Measurements from ENCODE around the gene ZNF638.

ZNF638 gene

DNA sequence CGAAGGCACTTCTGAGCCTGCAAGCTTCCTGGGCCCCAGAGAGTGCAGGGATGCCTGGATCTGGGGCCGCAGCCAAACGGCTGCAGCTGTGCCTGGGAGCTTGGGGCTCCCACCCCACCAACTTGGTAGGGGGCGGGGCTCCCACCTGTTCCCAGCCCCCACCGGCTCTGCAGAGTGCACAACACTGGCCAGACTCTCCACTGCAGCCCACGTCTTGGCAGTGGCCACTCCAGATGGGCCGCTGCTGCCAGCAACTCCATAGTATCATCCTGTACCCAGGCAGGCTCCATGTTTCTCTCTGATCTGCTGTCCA lies 131.7 kb downstream of the ZNF638 start:
- Histone ChIP-seq H4K20me1 (ENCODE audit: insufficient read depth, low read length) (no peaks in the 10 kb centered on the region), H3F3A (ENCODE audit: insufficient read depth, low read length) (no peaks in the 10 kb centered on the region), H3K79me2 (ENCODE audit: insufficient read depth, low read length) (no peaks in the 10 kb centered on the region), H3K4me1 (ENCODE audit: insufficient read depth, low read length, severe bottlenecking) (no peaks in the 10 kb centered on the region), H3K4me2 (ENCODE audit: low read length) (no peak overlapping the region), H3K27me3 (ENCODE audit: insufficient read depth, low read length) (no peaks in the 10 kb centered on the region), H3K4me3 (ENCODE audit: low read depth, low read length, poor library complexity, severe bottlenecking) (no peak overlapping the region), H3K27ac (ENCODE audit: low read depth, low read length, poor library complexity, severe bottlenecking) (no peak overlapping the region), H3K9ac (ENCODE audit: low read length) (no peak overlapping the region), H3K36me3 (ENCODE audit: insufficient read depth, low read length) (no peaks in the 10 kb centered on the region), H3K9me2 (ENCODE audit: low read depth, low read length) (no peaks in the 10 kb centered on the region), H3K9me3 (ENCODE audit: low read length) (no peaks in the 10 kb centered on the region), H2AFZ (ENCODE audit: low read length) (no peak overlapping the region)
- TF ChIP-seq, protein P1, sequence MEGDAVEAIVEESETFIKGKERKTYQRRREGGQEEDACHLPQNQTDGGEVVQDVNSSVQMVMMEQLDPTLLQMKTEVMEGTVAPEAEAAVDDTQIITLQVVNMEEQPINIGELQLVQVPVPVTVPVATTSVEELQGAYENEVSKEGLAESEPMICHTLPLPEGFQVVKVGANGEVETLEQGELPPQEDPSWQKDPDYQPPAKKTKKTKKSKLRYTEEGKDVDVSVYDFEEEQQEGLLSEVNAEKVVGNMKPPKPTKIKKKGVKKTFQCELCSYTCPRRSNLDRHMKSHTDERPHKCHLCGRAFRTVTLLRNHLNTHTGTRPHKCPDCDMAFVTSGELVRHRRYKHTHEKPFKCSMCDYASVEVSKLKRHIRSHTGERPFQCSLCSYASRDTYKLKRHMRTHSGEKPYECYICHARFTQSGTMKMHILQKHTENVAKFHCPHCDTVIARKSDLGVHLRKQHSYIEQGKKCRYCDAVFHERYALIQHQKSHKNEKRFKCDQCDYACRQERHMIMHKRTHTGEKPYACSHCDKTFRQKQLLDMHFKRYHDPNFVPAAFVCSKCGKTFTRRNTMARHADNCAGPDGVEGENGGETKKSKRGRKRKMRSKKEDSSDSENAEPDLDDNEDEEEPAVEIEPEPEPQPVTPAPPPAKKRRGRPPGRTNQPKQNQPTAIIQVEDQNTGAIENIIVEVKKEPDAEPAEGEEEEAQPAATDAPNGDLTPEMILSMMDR (IDR thresholded peaks at IDR 0.05; ENCODE audit: low read length): no peak
- no peak for TF ChIP-seq EZH2 (IDR thresholded peaks at IDR 0.05; ENCODE audit: borderline replicate concordance, low read length)

DNA sequence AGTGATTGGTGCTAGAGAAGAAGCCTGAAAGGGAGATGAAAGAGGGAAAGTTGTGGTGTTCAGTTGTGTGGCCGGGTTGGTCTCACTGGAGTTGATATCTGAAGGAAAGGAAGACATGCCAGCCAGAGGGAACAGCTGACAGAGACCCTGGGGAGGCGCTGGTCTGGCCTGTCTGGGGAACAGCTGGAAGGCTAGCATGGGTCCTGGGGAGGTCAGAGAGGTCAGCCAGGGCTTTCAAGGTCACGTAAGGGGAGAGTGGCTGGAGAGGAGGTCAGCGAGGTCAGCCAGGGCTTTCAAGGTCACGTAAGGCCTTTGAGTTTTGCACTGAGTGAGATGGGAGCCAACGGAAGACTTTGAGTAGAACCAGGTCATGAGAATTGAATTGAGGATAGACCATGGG lies 132.8 kb downstream of the ZNF638 start:
- no peak for TF ChIP-seq EZH2 (IDR thresholded peaks at IDR 0.05; ENCODE audit: borderline replicate concordance, low read length)
- TF ChIP-seq, protein P1 (IDR thresholded peaks at IDR 0.05; ENCODE audit: low read length): no peak
- Histone ChIP-seq H3K9me3 (ENCODE audit: low read length) (no peaks in the 10 kb centered on the region), H3K4me1 (ENCODE audit: insufficient read depth, low read length, severe bottlenecking) (no peaks in the 10 kb centered on the region), H3K27me3 (ENCODE audit: insufficient read depth, low read length) (no peaks in the 10 kb centered on the region), H3K4me2 (ENCODE audit: low read length) (no peak overlapping the region), H3K9ac (ENCODE audit: low read length) (no peak overlapping the region), H3K36me3 (ENCODE audit: insufficient read depth, low read length) (no peaks in the 10 kb centered on the region), H3K79me2 (ENCODE audit: insufficient read depth, low read length) (no peaks in the 10 kb centered on the region), H3K4me3 (ENCODE audit: low read depth, low read length, poor library complexity, severe bottlenecking) (no peak overlapping the region), H3K27ac (ENCODE audit: low read depth, low read length, poor library complexity, severe bottlenecking) (no peak overlapping the region), H4K20me1 (ENCODE audit: insufficient read depth, low read length) (no peaks in the 10 kb centered on the region), H3F3A (ENCODE audit: insufficient read depth, low read length) (no peaks in the 10 kb centered on the region), H2AFZ (ENCODE audit: low read length) (no peak overlapping the region), H3K9me2 (ENCODE audit: low read depth, low read length) (no peaks in the 10 kb centered on the region)

DNA sequence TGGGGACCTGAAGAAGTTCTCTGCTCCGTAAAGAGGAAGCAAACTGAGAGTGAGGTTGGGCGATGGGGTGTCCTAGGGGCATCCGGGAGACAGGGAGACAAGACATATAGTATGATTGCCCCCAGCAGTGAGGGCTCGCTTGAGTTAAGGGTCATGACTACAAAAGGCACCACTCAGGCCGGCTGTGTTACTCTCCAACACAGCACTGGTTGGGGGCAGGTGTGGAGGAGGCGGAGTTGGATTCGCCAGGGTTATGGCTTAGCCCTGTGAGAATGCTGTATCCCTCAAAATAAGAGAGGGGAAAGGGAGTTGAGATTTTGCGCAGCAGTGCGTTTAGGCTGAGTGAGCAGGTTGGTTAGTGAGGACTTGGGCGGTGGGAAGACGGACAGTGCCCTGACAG lies 133.8 kb downstream of the ZNF638 start:
- Histone ChIP-seq H3K27ac (ENCODE audit: low read depth, low read length, poor library complexity, severe bottlenecking) (no peak overlapping the region), H3K27me3 (ENCODE audit: insufficient read depth, low read length) (no peaks in the 10 kb centered on the region), H3K4me3 (ENCODE audit: low read depth, low read length, poor library complexity, severe bottlenecking) (no peak overlapping the region), H3K79me2 (ENCODE audit: insufficient read depth, low read length) (no peaks in the 10 kb centered on the region), H3K4me1 (ENCODE audit: insufficient read depth, low read length, severe bottlenecking) (no peaks in the 10 kb centered on the region), H3K9me2 (ENCODE audit: low read depth, low read length) (no peaks in the 10 kb centered on the region), H2AFZ (ENCODE audit: low read length) (no peak overlapping the region), H3K36me3 (ENCODE audit: insufficient read depth, low read length) (no peaks in the 10 kb centered on the region), H3K9ac (ENCODE audit: low read length) (no peak overlapping the region), H4K20me1 (ENCODE audit: insufficient read depth, low read length) (no peaks in the 10 kb centered on the region), H3F3A (ENCODE audit: insufficient read depth, low read length) (no peaks in the 10 kb centered on the region), H3K9me3 (ENCODE audit: low read length) (no peaks in the 10 kb centered on the region), H3K4me2 (ENCODE audit: low read length) (no peak overlapping the region)
- no peak for TF ChIP-seq EZH2 (IDR thresholded peaks at IDR 0.05; ENCODE audit: borderline replicate concordance, low read length)

DNA sequence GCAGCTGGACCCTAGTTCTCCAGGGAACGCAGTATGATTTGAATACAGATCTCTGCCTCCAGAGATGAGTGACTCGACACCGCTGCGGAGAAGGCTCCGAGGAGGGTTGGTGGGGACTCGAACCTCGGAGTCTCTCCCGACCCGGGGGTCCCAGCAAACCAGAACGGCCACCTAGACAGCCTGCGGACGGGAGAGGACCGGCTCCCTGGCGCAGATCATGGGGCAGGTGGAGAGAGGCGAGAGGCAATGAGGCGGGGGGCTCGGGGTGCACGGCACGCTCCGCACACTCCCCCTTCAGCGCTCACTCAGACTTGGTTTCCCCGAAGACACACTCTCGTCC lies 134.3 kb downstream of the ZNF638 start:
- Histone ChIP-seq H3K4me3 (ENCODE audit: low read depth, low read length, poor library complexity, severe bottlenecking) (no peak overlapping the region), H2AFZ (ENCODE audit: low read length) (no peak overlapping the region), H4K20me1 (ENCODE audit: insufficient read depth, low read length) (no peaks in the 10 kb centered on the region), H3K9me3 (ENCODE audit: low read length) (no peaks in the 10 kb centered on the region), H3K36me3 (ENCODE audit: insufficient read depth, low read length) (no peaks in the 10 kb centered on the region), H3K9me2 (ENCODE audit: low read depth, low read length) (no peaks in the 10 kb centered on the region), H3F3A (ENCODE audit: insufficient read depth, low read length) (no peaks in the 10 kb centered on the region), H3K9ac (ENCODE audit: low read length) (no peak overlapping the region), H3K27me3 (ENCODE audit: insufficient read depth, low read length) (no peaks in the 10 kb centered on the region), H3K27ac (ENCODE audit: low read depth, low read length, poor library complexity, severe bottlenecking) (no peak overlapping the region), H3K79me2 (ENCODE audit: insufficient read depth, low read length) (no peaks in the 10 kb centered on the region), H3K4me1 (ENCODE audit: insufficient read depth, low read length, severe bottlenecking) (no peaks in the 10 kb centered on the region), H3K4me2 (ENCODE audit: low read length) (no peak overlapping the region)
- TF ChIP-seq, protein P1 (IDR thresholded peaks at IDR 0.05; ENCODE audit: low read length): no peak
- TF ChIP-seq EZH2 (IDR thresholded peaks at IDR 0.05; ENCODE audit: borderline replicate concordance, low read length): no peak

All from OCI-LY1 (cell line).